GM18526 (cell line): ENCODE measurements around the gene EML6.

Experiments used
- POLR2A ChIP-seq: IDR thresholded peaks from 3 replicates; pipeline ENCODE4 v1.6.1; 2011; ENCODE audit not compliant: insufficient read length; ENCODE audit errors: extremely low read depth

EML6 gene

GRCh38 chr2:54838585-54839035 lies 115.1 kb downstream of the EML6 start:
- TF ChIP-seq POLR2A, result no peak

GRCh38 chr2:54839461-54840255 lies 116.2 kb downstream of the EML6 start:
- TF ChIP-seq POLR2A, result no peak

- no peak for TF ChIP-seq POLR2A
Measured at GRCh38 chr2:54840559-54841468, 117.4 kb downstream of the EML6 start.

GRCh38 chr2:54845094-54845493 lies 121.6 kb downstream of the EML6 start:
- no peak for TF ChIP-seq POLR2A

- no peak for TF ChIP-seq POLR2A
Measured at GRCh38 chr2:54845514-54845913, 122.1 kb downstream of the EML6 start.

- no peak for TF ChIP-seq POLR2A
Measured at GRCh38 chr2:54850171-54851122, 127.0 kb downstream of the EML6 start.

GRCh38 chr2:54853616-54854310 lies 130.3 kb downstream of the EML6 start:
- no peak for TF ChIP-seq POLR2A

- TF ChIP-seq POLR2A, result no peak
Measured at GRCh38 chr2:54855434-54855833, 132.0 kb downstream of the EML6 start.

GRCh38 chr2:54858021-54858681 lies 134.7 kb downstream of the EML6 start:
- TF ChIP-seq POLR2A, result no peak

- TF ChIP-seq POLR2A, result no peak
Measured at GRCh38 chr2:54859416-54859815, 136.0 kb downstream of the EML6 start.

GRCh38 chr2:54859997-54860701 lies 136.7 kb downstream of the EML6 start:
- TF ChIP-seq POLR2A, result no peak

- TF ChIP-seq POLR2A, result no peak
Measured at GRCh38 chr2:54862229-54862628, 138.8 kb downstream of the EML6 start.

- TF ChIP-seq POLR2A, result no peak
Measured at GRCh38 chr2:54862742-54863141, 139.3 kb downstream of the EML6 start.
